DMS114 treated with DMSO at 0.1 percent for 48 hours (cell line): ENCODE measurements around the gene YARS1.

Experiments used
- DNase-seq: peaks from one replicate; lab custom pipeline; 2025; ENCODE audit not compliant: unreplicated experiment; lab: John Stamatoyannopoulos, UW

The YARS1 gene

DNA sequence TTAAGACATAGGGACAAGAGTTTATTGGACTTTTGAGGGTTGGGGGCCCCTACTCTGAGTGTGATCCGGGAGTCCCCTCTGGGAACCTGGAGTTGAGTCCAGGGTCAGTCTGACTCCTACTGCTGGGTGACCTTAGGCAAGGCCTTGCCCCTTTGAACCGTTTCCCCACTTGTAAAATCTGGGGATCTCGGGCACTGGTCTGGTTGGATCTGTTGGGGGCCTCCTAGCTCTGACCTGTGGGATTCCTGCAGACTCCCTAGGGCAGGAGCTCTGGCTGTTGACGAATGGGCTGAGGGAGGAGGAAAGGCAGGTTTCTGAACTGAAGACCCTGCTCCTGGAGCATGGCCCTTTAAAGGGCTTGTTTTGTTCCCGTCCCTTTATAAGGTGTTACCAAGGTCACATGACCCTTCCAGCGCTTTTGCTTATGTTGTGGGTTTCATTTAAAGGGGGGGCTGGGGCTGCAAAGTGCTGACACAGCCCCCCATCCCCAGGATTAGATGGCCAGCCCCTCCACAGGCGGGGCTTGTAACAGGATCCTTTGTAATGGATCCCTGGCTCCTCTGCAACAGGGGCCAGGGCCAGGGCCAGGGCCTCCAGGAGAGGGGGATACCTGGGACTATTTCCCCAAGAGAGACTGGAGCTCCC lies 50.7 kb downstream of the YARS1 start:
- DNase-seq, result no peak

DNA sequence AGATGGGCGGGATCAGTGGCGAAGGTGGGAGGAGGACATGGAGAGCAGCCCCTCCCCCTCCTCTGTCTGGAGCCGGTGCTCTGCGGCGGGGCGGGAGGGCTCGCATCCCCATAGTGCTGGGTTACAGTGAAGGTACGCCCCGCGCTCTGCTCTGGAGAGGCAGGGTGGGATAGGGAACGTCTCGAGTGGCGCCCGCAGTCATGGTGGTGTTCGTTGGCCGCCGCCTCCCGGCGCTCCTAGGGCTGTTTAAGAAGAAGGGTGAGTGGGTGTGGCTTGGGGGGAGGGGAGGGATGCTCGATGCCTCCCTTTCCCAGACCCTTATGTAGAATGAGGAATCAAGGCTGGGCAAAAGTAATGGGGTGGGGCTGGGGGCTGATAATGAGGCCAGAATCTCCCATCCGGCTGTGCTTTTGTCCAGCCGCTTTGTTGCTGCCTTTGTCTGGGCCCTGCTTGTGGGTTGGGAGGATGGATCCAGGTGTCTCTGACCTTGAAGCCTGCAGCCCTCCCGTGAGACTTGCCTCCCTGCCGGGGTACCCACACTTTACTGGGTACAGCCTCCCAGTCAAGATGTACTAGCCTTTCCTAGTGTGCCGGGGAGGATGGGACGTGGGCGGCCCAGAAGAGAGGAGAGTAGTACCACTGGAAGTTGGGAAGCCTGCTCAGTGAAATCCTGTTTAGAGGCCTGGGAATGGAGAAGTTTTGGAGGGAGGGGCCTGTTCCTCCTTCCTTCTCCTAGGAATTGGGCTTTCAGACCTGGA lies 51.4 kb downstream of the YARS1 start:
- DNase-seq, result no peak

DNA sequence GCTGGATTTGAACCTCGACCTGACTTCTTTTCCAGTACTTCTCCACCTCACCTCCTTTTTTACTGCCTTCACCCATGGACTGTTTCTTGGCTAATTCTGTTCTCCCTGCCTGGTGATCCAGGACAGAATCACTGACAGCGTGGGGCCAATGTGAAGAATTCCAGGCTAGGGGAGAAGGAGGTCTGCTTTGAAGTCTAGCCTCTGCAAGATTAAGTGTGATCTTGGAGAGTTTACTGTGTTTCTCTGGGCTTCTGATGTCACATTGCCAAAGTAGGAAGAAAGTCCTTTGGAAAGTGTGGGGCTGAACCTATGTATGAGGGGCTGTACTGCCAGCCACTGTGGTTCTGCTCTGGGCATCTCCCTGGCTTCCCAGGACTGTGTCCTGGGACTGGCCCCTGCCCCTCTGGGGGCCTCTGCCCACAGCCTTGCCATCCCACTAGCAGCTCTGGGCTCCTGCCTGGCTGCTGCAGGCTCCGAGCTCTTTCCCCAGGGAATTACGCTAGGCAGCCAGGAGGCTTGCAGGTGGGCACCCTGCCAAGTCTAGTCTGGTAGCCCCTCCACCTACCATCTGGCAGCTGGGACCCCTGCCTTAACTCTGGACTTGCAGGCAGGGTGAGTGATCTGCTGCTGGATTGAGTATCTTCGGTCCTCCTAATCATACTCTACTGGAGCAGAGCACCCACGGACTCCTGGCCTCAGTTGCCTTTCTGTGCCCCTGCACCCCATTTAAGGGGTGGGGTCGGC lies 52.2 kb downstream of the YARS1 start:
- no peak for DNase-seq

DNA sequence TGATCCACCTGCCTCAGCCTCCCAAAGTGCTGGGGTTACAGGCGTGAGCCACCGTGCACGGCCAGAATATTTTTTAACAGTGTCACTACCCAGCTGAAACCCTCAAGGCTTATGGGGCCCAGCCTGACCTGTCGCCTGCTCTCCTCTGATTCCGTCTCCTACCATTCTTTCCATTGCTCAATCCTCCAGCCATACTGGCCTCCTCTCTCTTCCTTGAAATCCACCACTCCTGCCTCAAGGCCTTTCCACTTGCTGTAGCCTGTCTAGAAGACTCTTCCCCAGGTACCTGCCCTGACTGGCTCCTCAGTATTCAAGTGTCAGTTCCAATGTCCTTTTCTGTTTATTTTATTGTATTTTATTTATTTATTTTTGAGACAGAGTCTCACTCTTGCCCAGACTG lies 53.9 kb downstream of the YARS1 start:
- no peak for DNase-seq

DNA sequence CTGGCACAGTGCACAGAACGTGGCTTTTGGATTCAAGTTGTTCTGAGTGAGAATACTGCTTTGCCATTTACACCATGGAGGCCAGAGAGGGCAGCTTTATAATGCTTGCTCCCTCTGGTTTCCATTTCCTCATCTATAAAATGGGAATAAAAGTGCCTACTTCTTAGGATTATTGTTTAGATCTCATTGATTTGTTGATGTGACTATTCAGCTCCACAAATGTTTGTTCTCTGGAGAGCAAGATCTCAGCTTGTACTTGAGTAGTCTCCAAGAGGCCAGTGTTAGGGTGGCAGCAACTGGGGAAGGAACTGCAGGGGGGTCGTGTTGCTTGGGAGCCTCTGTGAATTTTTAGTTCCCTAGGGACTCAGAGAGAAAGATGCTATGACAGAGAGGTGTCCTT lies 55.2 kb downstream of the YARS1 start:
- no peak for DNase-seq

DNA sequence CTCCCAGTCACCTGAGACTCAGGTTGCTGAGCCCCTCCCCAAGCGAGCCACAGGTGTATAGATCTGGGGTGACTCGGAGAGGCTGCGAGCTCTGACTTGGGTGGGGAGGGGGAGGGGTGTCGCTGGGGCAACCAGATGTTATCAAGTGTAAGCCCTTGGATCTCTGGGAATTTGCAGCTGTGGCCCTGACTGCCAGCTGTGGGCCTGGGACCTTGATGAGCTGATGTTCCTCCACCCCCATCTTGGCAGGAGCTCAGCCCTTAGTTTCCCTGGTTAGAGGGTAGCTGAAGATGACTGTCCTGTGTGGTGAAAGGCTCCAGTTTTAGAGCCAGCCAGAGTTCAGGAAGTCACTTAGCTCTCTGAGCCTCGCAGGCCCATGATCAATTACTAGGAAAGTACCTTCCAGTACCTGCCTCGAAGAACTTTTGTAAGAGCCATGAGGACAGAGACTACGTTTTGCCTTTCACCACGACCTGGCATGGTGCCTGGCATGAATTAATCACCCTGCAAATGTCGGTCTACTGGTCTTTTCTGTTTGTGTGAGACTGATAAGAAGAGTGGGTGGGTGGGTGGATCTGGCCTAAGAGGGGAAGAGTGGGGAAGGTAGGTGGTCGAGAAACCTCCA lies 55.8 kb downstream of the YARS1 start:
- DNase-seq, result no peak

DNA sequence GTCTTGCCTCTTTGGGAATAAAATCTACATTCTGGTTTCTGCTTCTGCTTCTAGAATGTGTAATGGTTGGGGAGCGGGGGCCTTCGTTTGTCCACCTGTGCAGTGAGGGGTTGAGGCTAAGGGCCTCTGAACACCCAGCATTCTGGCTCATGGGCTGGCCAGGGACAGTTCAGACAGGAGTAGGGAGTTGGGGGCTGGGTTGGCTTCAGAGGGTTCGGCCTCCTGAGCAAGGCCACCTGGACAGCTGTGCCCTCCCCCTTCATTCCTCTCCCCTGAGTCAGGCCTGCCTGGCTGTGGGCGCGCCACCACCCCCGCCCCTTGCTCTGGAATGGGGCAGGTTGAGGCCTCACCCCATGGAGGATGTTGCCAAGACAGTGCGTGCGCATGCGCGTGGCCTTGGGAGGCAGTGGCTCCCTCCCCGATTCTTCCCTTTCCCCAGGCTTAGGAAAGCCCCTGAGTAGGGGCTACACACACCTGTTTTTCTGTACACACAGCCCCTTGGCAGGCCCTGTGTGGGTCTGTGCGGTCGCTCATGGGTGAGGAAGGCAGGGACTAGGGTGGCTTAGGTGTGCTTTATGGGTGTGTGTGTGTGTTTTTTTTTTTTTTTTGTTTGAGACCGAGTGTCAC lies 57.0 kb downstream of the YARS1 start:
- no peak for DNase-seq

DNA sequence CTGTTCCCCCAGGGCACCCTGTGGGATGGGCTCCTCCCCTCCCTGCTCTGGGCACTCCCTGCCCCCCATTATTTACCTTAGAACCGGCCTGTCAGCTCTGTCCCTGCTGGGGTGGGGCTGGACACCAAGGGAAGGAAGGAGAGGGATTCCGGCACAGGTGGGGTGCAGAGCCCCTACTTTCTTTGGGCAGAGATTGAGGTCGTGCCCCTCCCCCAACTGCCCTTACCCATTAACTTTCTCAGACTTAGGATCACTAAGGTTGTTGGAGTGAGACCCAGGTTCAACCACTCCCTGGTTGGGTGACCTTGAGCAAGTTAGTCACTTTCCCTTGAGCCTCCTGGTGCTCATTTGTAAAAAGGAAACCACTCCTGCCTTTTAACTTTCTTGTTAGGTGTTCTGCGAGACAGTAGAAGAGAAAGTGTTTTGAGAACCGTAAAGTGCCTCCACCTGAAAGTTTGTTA lies 57.6 kb downstream of the YARS1 start:
- DNase-seq, result no peak

DNA sequence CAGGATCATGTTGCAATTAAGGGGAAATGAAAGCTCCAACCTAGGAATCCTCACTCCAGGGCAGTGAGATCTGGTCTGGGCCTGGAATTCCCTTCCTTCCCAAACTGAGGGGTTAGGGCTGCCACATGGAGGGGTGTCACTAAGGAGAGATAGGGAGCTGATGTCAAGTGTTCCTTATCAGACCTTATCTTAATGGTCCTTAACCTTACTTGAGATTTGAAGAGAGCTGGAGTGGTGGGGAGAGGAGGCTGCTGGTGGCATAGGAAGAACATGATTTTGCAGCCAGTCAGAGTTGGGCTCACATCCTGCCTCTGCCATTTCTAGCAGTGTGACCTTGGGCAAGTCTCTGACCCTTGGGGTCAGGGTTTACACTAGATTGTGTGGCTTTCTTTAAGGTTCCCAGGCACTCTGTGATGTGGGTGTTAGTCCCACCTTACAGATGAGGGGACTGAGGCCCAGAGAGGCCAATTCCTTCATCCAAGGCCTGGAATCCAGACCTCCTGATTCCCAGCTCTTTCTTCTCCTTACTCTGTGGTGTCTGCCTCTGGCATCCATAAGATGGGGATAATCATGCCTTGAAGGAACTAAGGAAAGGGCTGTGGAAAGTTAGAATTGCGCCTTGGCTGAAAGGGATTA lies 58.2 kb downstream of the YARS1 start:
- DNase-seq, result no peak

DNA sequence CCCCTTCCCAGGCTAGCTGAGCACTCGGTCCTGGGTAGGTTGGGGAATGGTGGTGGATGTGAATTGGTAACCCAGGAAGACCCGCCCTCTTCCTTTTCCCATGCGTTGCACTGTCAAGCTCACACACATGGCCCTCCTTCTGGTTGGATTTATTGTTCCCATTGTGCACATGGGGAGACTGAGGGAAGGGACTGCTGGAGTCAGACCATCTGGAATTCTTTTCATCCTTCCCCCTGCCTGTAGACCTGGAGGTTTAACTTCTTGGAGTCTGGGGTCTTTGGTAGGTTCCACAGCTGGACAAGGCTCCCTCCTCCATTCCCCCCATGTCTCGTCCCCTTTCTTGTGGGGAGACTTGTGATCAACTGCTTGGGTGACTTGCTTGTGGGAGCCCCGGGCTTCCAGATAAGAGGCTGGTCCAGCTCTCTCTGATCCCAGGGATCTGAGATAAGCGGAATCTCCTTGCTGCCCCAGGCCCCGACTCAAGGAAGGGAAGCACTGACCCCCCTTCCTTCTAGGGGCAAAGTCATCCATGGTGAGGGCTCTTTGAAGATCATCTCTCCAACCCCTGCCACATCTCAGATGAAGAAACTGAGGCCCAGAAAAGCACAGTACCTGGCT lies 58.9 kb downstream of the YARS1 start:
- DNase-seq, result no peak

DNA sequence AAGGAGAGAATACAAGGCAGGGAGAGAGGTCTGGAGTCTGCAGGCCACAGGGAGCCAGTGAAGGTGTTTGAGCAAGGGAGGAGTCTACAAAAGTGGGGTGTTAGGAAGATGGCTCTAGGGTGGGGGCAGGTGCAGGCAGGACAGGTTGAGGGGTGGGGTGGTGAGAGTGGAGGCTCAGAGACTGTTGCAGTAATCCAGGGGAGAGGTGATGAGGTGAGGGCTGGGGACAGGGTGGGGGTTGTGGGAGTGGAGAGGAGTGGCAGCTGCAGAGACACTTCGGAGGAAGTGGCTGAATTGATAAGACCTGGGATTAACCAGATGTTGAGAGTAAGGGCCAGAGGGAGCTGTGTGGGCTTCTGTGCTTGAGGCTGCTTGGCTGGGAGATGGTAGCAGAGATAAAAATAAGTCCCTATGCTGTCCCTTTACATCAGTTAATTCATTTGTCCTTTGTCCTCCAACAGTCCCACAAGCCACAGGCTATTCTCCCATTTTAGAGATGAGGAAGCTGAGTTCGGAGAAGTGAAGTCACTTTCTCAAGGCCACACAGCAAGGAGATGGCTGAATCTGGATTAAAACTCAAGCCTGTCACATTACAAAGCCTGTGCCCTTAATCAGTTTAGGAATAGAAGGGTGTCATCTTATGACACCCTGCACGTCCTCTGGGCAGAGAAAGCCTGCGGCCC lies 59.8 kb downstream of the YARS1 start:
- no peak for DNase-seq

DNA sequence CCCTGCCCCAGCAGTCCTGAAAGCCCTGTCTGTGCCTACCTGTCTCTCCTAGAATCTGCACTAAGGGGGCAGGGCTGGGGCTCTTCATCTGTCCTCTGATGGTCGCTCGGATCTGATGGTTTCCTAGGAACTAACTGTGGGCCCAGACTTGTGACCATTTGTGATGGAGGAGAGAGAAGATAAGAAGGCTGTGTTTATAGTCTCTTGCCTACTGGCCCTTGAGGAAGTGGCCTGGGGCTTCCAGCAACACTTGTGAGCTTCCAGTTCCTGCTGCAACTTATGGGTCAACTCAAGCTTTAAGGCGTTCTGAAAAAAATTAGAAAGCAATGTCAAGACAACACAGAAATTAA lies 61.4 kb downstream of the YARS1 start:
- DNase-seq, result no peak

DNA sequence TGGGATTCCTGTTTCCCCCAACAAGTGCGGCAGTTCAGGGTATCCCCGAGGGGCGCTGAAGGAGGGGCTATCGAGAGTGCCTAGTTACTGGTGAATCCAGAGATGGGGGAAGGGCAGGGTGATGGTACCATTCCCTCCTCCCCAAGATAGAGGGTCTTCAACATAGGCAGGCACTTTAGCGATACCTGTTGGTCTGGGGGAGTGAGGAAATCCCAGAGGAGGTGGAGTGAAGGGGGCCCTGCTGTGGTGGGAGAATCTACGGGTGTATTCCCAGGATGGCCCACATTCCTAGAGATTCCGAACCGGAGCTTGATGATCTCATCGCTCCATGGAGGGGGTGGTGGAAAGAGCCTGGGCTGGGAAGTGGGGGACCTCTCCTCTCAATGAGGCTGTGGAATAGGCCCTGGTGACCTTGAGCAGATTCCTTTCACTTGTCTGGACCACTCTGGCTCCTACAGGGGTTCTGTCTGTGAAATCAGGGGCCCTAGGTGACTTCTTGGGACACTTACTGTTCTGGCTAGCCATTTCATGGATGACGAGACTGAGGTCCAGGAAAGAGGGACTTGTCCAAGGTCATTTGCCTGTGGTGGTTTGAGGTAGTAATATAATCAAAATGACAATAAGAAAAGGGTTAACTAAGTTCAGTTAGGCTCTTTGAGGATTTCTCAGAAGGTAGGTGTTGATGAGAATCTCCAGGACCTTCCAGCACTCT lies 61.9 kb downstream of the YARS1 start:
- no peak for DNase-seq

DNA sequence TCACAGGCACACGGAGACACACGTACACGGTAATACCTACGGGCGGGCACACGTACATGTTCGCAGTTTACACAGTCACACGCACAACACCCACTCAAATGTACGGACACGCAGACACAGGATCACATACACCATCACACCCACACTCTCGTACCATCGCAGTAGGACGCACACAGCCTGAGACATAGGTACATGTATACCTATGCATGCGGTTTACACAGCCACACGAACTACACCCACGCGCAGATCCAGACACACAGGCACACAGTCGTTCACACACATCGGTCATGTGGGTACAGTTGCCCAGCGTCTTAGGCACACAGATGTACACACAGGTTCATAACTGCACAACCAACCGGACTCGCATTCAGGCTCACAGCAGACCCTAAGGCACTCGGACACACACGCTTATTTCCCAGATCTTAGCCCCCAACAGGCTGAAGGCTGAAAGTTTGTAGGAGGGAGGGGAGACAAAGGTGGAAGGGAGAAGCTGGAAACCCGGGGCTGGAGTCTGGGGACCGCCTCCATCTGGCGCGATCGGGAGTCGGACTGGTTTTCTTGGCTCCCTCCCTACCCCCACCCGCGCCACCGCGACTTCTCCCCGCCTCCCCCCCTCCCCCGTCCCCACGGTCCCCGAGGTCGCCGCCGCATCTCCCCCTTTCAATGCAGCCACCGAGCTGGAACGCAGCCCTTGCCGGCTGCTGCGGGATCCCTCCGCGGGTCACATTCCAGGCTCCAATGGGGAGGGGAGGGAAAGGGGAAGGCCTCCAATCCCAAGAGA lies 62.7 kb downstream of the YARS1 start:
- DNase-seq, result no peak

DNA sequence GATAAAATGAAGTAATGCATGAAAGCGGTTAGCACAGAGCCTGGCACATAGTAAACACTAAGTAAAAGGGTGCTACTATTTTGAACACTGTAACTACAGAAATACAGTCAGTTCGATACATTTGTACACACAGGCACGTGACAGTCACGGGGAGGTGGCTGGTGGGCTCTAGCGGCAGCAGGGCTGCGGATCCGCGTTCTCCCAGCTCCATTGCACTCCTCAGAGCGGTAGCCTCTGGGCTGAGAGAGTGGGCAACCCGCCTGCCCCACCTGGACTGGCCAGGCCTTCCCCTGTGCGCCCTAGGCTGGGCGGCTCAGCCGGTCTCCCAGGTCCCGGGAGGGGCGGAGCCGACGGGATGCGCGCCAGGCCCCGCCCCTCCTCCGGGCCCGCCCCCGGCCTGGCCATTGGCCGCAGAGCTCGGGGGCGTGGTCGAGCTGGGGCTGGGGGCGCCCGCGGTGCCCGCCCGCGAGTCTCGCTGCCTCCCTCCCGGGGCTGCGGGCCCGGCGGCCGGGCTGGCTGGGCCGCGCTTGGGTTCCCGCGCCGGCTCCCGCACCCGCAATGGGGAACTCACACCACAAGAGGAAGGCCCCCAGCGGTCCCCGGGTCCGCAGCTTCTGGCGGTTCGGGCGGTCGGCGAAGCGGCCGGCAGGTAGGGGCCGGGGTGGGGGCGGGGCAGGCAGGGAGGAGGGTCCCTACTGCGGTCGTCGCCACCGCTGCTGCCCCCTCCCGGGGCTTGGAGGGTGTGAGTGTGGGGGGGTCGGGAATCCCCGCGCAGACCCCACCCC lies 63.4 kb downstream of the YARS1 start:
- peak; percentile 69 for DNase-seq

DNA sequence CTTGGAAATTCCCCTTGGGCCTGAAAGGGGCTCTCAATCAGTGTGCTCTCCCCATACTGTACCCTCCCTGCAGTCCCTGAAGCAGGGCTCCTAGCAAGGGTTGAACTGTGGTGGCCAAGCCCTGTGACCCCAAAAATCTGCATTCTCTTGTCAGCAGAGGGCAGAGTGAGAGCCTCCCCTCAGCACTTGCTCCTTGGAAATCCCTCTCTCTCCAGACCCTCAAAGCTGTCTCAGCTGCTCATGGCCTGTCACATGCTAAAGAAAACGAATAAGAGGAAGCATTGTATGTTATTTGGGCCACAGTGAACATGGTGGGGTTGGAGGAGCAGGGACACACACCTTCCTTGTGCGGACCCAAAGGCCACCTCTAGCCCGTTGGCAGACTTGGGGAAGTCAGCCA lies 67.4 kb downstream of the YARS1 start:
- DNase-seq, result no peak

DNA sequence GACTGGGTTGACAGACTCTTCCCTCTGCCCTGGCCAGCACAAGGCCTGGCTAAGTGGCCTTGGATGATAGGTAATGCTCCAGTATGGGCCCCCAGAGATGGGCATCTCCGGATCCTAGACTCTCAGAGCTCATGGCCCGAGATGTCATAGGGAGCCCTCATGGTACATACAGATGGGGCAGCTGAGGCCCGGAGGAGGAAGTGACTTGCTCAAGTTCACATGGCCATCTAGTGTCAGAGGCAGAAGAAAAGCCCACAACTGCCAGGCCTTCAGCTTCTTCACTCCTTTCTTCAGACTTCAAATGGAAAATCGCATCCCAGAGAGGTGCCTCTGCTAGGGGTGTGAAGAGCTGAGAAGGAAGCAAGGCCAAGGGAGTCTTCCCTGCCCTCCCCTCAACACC lies 67.8 kb downstream of the YARS1 start:
- DNase-seq, result no peak

DNA sequence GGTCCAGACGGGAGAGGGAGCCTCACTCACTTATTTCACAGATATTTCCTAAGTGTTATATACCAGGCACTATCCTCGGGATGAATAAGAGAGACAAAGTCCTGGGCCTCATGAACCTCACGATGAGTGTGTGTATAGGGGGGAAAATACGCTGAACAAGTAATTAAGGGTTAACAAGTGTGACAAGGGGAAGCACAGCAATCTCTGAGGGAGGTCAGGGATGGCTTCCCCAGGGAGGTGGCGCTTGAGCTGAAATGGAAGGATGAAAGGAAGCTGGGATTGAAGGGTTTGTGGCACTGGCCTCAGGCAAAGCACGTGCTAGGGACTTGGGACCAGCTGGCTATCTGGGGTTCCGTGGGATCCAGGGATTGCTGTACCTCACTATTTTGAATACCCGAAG lies 68.2 kb downstream of the YARS1 start:
- no peak for DNase-seq
